HG03064 (cell line): ENCODE measurements around the gene SLC16A11.
"Not testable (repeated sequence)": the region's sequence is repeated elsewhere in the genome, so short reads cannot be mapped to it uniquely, and the experiment has no call there.

Experiments
- ATAC-seq: cut with Tn5 transposase; IDR thresholded peaks from one replicate; pipeline ENCODE4 v1.9.1; 2021; ENCODE audit warnings: low read depth; ENCODE audit not compliant: unreplicated experiment

The SLC16A11 gene

GRCh38 chr17:7014261-7014994 is 29.5 kb downstream of the SLC16A11 start:
- peak; percentile 75 for ATAC-seq

GRCh38 chr17:7011942-7012254 is 32.0 kb downstream of the SLC16A11 start:
- no peak for ATAC-seq

GRCh38 chr17:7011415-7011814 is 32.5 kb downstream of the SLC16A11 start:
- no peak for ATAC-seq

- no peak for ATAC-seq
Measured at GRCh38 chr17:7010523-7010922, 33.4 kb downstream of the SLC16A11 start.

- ATAC-seq, result no peak
Measured at GRCh38 chr17:7007143-7007542, 36.7 kb downstream of the SLC16A11 start.

- no peak for ATAC-seq
Measured at GRCh38 chr17:7005716-7006115, 38.2 kb downstream of the SLC16A11 start.

GRCh38 chr17:7004398-7005253 is 39.3 kb downstream of the SLC16A11 start:
- no peak for ATAC-seq

GRCh38 chr17:7003745-7004144 is 40.1 kb downstream of the SLC16A11 start:
- ATAC-seq, result no peak

GRCh38 chr17:7002288-7003047 is 41.4 kb downstream of the SLC16A11 start:
- ATAC-seq, result no peak

- ATAC-seq, result no peak
Measured at GRCh38 chr17:7001318-7001961, 42.5 kb downstream of the SLC16A11 start.

GRCh38 chr17:6998855-6999508 is 44.9 kb downstream of the SLC16A11 start:
- no peak for ATAC-seq

GRCh38 chr17:6997171-6997570 is 46.7 kb downstream of the SLC16A11 start:
- no peak for ATAC-seq

- no peak for ATAC-seq
Measured at GRCh38 chr17:6996256-6997011, 47.5 kb downstream of the SLC16A11 start.

- ATAC-seq, result no peak
Measured at GRCh38 chr17:6995500-6996255, 48.2 kb downstream of the SLC16A11 start, which contains the start of gene ALOX12. Gene ALOX12 (plus strand): TSS chr17:6996049. CDS start chr17:6996118, 69 bp downstream.

GRCh38 chr17:6994666-6995256 is 49.1 kb downstream of the SLC16A11 start:
- no peak for ATAC-seq

GRCh38 chr17:6994118-6994598 is 49.7 kb downstream of the SLC16A11 start:
- no peak for ATAC-seq

GRCh38 chr17:6993613-6994056 is 50.3 kb downstream of the SLC16A11 start:
- ATAC-seq, result not testable (repeated sequence)
